Embryonic facial prominence (tissue), 1 donor: Measurements from ENCODE around the gene KLHL29.

Source experiments
- DNase-seq: peaks from one replicate; pipeline ENCODE4 v3.0.0-alpha.2; 2016; ENCODE audit errors: extremely low spot score

The KLHL29 gene

DNA sequence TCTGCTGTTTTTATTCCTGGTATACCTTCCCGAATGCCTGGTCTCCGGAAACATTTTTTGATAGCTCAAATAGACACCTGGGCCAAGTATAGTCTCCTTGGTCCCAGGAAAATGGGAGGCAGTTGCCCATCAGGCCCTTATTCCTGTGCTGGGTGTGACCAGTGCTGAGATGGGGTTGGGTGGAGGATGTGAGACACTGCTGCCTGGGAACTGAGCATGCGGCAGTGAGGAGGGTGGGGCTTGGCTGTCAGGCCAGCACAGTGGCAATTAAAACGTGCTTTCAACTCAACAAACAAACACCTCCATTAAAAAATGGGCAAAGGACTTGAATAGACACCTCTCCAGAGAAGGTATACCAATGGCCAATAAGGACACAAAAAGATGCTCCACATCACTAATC lies 12.5 kb downstream of the KLHL29 start:
- no peak for DNase-seq

DNA sequence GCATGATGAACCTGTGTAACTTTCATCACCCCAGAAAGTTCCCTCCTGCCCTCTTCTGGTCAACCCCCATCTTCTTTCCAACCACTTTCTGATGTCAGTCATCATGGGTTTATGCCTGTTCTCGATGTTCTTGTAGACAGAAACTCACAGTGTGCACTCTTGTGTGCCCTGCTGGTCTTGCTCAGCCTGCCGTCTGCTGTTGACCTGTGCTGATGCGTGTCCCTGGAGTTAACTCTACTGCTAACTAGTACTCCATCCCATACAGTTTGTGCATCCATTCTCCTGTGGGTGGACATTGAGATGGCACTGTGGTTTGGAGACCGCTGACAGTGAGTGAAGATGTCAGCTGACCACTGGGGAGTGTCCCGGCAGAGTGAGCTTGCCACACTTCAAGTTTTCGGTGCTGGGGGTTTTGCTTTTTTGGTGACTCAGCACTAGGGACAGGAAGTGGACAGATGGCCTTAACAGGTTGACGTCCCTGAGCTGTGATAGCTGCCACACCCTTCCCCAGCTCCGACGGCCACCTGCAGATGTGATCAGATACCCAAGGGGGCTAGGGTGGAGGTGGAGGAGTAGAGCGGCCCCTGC lies 14.8 kb downstream of the KLHL29 start:
- DNase-seq: no peak

DNA sequence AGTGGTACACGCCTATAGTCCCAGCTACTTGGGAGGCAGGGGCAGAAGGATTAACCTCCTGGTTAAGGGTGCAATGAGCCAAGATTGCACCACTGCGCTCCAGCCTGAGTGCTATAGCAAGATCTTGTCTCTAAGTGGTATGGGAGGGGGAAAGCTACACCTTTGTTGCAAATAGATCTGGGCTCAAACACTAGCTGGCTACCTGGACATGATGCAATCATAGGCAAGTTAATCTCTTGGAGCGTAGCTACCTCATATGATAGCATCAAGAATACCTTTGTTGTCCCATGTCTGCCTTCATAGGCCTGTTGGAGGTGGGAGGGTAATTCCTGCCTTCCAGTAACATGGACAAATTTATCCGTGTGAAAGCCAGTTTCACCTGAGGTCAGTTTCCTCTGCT lies 15.7 kb downstream of the KLHL29 start:
- no peak for DNase-seq

DNA sequence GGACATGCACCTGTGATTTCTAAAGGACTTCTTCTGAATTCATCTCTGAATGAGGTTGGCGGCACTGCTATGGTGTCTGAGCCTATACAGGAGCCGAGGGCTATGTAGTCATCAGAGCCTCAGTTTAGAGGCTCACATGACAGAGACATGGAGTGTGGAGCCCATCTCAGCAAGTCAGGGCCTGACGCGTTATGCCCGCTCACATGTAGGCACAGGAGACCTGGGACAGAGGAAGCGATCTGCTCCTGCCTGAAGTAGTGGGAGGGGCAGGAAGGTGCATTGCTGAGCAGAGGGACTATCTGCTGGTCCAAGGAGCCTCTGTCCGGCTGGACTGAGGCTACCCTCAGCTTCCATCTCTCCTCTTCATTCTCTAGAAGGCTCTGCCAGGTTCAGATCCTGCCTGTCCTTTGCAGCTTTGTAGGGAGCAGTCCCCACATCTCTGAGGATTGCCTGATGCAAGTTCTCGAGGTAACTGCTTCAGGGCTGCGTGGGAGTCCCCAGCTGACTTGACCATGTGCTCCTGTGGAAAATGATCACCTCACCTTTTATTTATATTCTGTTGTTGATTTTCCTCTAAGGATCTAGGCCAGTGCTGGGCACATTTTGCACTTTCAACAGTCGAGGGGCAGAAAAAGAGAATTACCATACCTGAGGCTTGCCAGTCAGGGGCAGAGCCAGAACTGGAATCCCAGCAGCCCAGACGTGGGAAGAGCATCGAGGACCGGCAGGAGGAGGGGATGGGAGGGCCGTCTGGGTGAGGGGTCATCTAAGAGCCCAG lies 16.6 kb downstream of the KLHL29 start:
- DNase-seq: no peak

DNA sequence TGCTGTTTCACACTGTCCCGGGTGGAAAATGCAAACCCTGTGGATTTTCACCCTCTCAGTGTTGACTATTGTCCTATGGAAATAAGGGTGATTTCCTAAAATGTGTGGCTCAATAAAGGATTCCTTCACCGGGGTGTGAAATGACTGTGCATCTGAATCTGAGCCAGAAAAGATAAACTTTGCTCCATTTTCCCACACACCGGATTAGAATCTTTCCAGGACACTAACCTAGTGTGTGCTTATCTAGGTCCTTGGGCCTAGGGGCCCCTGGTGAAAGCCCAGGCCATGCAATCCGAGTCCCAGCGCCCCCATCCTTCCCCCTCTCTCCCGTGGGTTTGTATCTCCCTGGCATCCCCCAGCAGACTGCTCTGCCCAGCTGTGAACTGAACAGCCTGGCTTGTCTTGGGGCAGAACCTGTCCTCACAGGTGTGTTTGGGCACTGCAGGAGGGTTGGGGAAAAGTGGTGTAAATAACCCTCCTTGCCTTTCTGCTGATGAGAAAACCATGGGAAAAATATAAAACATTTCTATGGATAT lies 17.3 kb downstream of the KLHL29 start:
- DNase-seq: no peak

DNA sequence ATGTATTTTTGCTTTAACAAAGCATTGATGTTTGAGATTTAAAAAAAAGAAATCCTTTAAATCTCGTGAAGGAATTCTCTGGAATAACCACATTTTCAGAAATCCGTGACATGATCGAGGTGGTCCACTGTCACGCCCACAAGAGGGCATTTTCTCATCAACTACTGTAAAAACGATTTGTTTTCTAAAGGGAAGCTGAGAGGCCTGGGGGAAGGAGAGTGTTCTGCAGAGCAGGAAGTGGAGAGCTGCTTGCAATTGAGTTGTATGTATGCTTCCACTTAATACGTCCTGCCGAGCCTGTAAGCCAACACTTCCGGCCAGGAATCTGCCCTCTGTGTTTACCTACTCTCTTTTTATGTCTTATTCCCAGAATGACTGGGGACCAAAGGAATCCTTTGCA lies 19.4 kb downstream of the KLHL29 start:
- DNase-seq: peak; percentile 79

DNA sequence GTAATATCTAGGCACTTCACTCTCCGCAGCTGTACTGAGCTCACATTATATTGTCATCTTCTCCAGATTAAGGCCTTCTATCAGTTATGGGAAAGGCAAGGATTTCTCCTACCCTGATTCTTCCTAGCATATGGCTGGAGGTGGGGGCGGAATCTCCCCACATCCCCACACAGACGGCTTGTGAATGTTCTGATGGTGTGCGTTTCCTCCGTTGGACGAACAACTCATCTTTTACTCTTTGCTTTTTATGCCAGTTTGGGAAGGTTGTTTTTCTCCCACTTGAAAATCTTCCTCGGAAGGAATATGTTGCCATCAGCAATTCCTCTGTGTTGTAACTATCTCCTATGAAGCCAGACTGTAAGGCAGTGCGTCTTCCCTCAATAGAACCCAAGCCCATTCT lies 24.3 kb downstream of the KLHL29 start:
- DNase-seq: no peak

DNA sequence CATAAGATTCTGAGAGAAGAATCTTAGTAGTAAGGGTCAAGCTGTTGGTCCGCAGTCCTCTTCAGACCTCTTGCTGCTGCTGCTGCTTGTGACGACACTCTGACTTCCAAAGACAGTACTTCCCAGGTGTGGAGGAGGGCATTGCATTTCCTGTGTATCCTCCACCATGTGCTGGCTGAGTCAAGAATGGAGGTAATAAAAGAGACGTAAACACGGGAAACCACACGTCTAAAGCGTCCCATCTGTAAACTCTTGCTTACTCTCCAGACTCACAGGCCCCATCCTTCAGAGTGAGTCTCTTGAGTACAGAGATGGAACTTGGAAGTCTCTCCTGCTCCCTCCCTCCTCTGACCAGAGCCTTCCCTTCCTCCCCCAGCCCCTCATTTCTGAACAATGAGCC lies 25.6 kb downstream of the KLHL29 start:
- DNase-seq: no peak

DNA sequence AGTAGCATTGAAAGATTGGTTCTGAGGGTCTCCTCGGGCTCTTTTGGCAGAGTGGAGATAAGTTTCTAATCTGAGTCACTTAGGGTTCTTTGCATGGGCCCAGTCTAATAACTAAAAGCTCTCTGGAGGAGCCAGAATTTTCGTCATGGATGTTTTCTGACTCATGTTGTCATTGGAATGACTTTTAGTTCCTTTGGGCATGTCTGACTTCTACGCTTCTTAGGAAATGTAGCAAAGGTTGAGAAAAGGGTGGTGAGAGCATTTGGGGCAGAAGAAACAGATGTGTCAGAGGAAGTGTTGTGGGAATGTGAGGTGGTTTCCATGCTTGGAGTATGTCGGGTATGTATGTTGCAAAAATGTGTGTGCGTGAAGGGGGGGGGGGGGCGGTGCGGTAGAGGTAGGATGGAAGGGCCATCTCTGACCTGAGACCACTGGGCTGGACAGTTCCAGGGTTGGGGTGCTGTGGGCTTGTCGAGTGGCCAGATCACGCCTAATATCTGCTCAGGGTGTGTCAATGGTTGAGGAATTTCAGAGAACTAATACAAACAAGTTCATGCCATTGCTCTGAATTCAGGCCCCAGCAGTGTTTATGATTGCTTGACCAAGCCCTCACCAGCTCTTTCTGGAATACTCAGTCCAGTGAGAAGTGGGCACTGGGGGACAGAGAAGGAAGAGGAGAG lies 26.9 kb downstream of the KLHL29 start:
- DNase-seq: no peak

DNA sequence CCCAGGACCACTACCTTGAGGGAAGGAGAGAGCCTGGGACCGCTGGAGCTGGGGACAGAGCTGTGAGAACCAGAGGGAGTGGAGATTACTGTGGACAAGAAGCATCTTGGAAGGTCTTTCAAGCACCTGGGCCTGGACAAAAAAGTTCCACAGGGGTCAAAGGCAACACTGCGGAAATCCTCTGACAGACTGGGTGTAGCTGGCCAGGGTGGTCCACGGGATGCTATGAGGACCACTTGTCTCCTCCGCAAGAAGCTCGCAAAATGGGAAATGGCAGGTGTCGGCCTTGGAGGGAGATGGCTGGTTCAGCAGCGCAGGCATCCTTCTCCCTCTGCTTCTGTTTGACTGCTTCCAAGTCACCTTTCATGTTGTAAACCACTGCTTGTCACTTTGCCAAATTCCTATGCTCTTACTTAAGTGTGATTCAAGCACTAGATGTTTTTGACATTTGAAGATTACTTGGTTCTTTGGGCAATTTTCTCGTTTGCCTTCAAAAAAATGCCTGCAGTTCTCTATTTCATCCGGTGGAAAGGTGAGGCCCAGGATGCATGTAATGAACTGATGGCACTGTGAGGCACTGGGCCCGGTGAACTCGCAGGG lies 27.7 kb downstream of the KLHL29 start:
- DNase-seq: no peak

DNA sequence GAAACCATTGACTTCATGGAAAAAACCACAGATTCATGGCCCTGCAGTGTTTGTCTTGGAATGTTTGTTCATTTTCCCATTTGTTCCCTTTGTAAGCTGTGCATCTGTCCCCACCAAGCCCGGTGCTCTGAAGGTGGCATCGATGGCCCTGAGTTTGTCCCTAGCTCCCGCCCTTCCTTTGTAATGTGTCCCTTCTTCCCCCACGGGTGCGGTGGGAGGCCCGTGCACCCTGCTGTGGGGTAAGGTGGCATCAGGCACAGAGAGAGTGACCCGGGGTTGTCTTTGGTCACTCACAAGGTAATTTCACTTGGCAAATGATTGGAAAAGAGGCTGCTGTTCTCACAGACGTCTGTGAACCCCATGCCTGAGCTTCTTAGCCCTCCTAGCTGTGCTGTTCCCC lies 28.7 kb downstream of the KLHL29 start:
- DNase-seq: no peak

DNA sequence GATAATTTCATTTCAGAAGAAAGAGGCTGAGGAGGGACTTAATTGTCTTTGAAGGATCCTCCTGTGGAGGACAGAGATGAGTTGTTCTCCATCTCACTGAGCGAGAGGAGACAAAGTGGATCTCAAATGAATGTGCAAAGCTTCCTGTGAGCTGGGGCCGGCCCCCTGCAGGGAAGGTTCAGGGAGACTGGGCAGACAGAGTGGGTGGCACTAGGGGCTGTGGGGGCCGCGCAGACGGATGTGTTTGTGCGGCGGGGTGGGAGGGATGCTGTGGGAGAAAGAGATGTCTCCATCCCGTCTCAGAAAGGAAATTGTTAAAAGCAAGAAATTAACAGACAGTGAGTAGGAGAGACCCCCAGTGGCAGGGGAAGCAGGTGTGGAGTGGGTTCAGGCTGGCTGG lies 29.1 kb downstream of the KLHL29 start:
- DNase-seq: no peak

DNA sequence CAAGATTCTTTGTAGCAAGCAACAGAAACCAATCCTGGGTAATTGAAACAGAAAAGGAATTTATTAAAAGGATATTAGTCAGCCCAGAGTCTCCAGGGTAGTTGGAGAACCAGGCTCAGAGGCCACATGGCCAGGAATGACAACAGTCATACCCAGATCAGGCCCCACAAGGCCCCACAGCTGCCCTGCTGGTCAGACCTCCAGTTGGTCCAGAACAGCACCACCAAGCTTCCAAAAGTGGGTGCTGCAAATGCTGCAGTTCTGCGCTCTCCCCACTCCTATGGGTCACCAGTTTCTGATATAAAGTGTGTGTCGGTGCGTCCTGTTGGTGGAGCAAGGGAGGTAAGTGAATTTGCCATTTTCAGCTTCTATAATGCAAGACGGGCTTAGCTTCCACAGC lies 29.9 kb downstream of the KLHL29 start:
- DNase-seq: no peak

DNA sequence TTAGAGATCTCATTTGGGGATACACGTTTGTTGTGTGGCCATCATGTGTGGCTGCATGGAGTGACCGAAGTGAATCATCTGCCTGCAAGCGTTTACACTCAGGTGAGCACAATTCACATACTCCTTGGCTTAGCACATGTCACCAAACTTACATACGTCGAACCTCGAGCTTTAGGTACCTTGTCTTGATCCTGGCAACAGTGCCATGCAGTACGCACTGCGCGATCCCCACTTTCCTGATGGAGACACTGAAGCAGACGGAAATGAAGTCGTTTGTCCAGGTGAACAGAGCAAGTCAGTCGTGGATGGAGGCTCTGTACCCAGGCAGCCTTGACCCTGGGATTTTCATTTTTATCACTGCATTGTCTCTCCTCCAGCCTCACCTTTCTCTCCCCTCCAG lies 32.3 kb downstream of the KLHL29 start:
- DNase-seq: no peak

DNA sequence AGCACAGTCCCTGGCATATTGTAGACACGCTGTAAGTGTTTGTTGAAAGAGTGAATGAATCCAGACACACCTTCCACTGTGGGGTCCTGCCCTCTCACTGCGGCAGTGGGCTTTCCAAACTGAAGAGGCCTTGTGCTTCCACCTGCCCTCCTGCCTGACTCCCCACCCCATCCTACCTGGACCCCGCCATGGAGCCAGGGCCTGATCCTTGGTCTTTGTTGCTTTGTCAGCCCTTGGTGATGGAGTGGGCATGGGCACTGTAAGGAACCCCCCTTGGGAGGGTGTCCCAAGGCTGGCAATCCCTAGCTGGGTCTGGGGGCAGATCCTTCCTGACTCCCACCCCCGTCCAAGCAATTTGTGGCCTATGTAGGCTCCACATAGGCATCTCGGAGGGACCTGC lies 33.1 kb downstream of the KLHL29 start:
- no peak for DNase-seq

DNA sequence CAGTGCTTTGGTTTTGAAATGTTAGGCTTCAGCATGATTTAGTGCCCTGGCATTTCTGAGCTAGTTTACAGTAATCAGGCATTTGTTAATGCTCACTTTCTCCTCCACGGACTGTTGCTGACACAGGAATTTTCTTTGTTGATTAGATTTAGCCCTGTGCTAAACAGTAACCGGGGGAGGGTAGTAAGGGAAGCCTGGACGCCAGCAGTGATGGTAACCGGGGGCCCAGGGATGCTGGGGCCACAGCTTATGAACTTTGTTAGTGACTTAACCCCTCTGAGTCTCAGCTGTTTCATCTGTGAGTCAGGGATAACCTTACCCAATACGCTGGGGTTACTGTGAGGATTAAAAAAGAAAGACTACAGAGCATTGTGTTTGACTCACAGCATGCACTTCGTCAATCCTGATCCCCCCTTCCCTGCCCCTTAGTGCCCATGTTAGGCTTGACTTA lies 33.5 kb downstream of the KLHL29 start:
- DNase-seq: no peak

DNA sequence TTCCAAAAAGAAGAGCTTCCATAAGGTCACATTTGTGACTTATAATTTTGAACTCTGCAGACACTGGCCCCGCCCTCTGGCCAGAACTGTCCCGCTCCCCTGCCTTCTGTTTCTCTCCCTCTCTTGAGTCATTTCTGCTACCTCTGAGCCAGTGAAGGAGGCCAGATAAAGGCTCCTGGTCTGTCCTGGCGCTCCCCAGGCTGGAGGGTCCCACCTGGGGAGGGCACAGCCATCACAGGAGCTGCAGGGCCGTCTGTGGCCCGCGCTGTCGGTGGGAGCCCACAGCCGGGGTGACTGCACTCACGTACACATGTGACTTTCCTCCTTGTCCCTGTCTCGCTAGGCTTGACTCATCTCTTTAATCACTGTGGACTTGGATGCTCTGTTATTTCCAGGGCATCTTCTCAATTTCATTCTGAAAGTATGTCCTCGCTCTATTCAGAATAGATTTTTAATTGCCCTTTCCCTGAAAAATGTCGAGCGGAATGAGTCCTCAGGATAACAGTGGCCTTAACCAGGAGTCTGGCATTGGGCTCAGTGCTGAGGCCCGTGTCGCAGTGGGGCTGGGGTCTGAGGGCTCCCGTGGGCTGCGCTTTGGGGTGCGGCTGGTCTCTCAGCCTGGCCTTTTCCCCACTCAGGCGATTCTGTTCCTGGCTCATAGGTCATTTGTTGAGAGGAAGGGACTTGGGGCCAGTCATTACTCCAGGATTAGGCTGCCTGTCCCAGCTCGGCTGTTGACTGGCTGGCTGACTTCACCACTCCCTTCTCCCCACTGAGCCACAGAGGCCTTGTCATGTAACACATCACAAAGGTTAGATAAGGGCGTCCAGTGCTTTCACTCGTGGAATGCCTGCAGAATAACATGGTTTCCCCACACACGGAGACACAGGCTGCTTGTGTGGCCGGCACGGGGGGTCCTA lies 34.5 kb downstream of the KLHL29 start:
- DNase-seq: no peak

DNA sequence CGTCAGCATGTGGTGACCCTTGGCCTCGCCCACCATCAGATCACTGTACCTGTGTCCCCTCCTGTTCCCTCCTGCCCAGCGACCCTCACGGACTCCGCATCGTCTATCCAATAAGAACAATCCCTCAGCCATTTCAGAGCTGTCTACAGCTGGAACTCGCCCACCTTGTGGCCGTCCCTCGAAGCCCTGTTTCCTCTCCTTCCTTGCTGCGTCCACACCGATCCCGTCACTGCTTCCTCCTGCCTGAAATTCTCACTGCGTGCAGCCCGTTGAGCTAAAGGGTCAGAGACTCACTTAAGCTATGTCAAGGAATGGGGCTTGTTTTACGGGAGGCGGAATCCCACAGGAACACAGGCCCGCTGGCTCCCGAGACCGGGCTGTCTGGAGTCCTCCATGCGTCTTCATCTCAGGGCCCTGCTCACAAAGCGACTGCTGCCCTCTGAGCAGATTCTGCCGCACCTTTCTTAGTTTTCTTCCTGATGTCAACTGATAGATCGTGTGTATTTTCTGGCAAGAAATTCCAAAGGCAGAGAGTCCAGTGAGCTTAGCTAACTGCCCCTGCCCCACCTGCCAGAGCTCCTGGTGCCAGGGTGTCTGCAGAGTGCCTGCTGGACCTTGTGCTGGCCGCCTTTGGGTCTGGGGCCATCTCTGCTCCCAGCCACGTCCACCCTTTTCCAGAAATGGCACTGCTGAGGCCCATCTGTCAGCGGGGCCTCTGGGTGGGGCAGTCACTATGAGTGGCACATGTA lies 35.3 kb downstream of the KLHL29 start:
- no peak for DNase-seq

DNA sequence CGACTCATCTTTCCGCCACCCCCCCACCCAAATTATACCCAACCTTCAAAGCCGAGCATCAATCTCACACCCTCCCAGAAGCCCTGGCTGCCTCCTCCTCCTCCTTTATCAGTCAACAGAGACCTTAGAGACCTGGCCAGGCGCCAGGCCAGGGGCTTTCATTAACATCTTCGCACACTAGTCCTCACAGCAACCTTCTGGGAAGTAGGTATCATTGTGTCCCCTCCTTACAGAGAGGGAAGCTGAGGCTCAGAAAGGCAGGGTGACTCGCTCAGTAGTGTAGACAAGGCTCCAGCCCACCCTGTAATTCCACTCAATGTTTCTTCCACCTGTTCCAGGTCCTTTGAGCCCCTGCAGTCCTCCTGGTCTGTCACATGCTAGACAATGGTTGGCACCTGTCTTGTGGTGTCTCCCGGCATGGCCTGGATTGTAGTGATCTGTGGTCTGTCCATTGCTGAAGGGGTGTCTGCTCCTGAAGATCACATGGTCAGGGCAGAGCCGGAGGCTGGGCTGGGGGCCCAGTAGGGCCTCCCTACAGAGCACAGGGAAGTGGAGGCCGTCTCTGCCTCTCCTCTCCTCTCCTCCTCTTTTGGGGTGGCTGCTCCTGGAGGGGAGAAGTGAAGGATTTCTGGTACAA lies 36.0 kb downstream of the KLHL29 start:
- DNase-seq: no peak
